HUES64 (cell line): ENCODE measurements around the gene LIMK2.
"Not testable (repeated sequence)": the region's sequence is repeated elsewhere in the genome, so short reads cannot be mapped to it uniquely, and the experiment has no call there.

Experiments used
- H3K27ac ChIP-seq: 2 replicates; pipeline ENCODE4 v1.7.0; 2013; ENCODE audit warnings: low read depth, low read length, inconsistent platforms
- H3K27me3 ChIP-seq: 2 replicates; pipeline ENCODE4 v1.6.1; 2013; ENCODE audit warnings: mild to moderate bottlenecking, low read length; ENCODE audit not compliant: insufficient read depth
- H3K36me3 ChIP-seq: 2 replicates; pipeline ENCODE4 v1.6.1; 2013; ENCODE audit warnings: mild to moderate bottlenecking, low read length; ENCODE audit not compliant: insufficient read depth
- H3K4me1 ChIP-seq: 2 replicates; pipeline ENCODE4 v1.6.1; 2013; ENCODE audit warnings: mild to moderate bottlenecking, low read length, moderate library complexity; ENCODE audit not compliant: insufficient read depth
- H3K4me3 ChIP-seq: 2 replicates; pipeline ENCODE4 v1.5.1; 2013; ENCODE audit warnings: mild to moderate bottlenecking, low read length, moderate library complexity
- H3K9ac ChIP-seq: 2 replicates; pipeline ENCODE4 v1.6.1; 2013; ENCODE audit warnings: mild to moderate bottlenecking, low read depth, low read length
- H3K9me3 ChIP-seq: 2 replicates; pipeline ENCODE4 v1.6.1; 2013; ENCODE audit warnings: low read depth, low read length; ENCODE audit not compliant: insufficient read depth
- WGBS: fragments of 150-250, 120-280 bp; methylation state at CpG from one replicate; pipeline ENCODE4 v1.1.7; 2013; ENCODE audit warnings: missing lambda C conversion rate; 5-methylcytosine and 5-hydroxymethylcytosine counted together

LIMK2 gene

DNA sequence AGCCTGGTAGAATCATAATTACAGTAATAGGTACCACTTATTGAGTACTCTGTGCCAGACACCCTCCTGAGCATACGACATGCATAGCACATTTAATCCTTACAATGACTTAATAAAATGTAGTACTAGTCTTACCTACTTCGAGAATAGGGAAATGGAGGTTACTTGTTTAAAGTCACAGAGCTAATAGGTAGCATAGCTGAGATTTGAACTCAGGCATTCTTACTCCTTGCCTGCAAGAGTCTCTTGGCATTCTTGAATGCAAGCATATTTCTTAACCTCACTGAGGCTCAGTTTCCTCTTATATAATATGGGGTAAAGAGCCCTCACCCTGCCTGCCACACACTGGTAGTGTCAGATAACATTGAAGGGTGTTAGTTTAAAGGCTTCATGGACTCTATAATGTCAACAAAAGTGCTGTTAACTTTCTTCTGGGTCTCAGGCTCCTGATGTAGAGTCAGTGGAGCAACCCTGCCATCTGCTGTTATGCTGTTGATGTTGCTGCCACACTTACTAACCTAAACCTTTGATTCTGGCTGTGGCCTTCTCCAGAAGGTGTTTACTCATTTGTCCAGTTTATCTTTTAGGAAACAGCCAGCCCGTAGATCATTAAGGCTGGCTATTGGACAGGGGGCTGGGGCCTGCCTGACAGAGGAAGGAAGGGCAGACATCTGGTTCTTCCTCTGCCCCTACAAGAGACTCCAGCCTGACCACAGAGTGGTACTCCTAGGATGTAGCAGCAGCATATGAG lies 18.9 kb downstream of the LIMK2 start:
- no peak overlapping the region for H3K4me3 ChIP-seq
- H3K36me3 ChIP-seq: peaks cover 25% of the 10 kb centered on the region
- no peaks in the 10 kb centered on the region for H3K9me3 ChIP-seq
- no peak overlapping the region for H3K27ac ChIP-seq
- peaks cover 12% of the 10 kb centered on the region; the same call in 1 of the 2 replicates for H3K4me1 ChIP-seq
- 91% methylated on average over 2 of the region's 3 CpGs for WGBS
- H3K27me3 ChIP-seq: no peaks in the 10 kb centered on the region
- no peak overlapping the region for H3K9ac ChIP-seq

DNA sequence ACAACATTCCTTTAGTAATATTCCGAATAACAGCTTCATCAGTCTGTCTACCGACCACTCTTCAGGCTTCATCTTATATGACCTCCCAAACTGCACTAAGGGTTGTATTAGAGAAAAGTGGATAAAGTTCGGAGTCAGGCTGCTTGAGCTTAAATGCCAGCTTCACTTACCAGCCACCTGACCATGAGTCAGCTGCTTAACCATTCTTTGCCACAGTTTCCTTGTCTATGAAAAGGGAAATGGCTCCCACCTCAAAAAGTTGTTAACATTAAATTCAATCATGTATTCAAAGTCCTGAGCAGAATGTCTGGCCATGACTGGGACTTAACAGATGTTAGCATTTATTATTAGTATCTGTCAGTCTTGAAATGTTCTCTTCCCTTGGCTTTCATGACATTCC lies 20.9 kb downstream of the LIMK2 start:
- Histone ChIP-seq H3K27me3 (no peaks in the 10 kb centered on the region), H3K4me3 (no peak overlapping the region), H3K9ac (no peak overlapping the region), H3K36me3 (peaks cover 10% of the 10 kb centered on the region), H3K9me3 (no peaks in the 10 kb centered on the region), H3K4me1 (peaks cover 12% of the 10 kb centered on the region; the same call in 1 of the 2 replicates), H3K27ac (no peak overlapping the region)
- 96% methylated on average over 3 of the region's 3 CpGs for WGBS

GRCh38 chr22:31235081-31235480 lies 23.0 kb downstream of the LIMK2 start:
- Histone ChIP-seq H3K27ac (no peak overlapping the region), H3K4me3 (no peak overlapping the region), H3K4me1 (no peaks in the 10 kb centered on the region; the same call in 1 of the 2 replicates), H3K9ac (no peak overlapping the region), H3K27me3 (no peaks in the 10 kb centered on the region), H3K9me3 (no peaks in the 10 kb centered on the region), H3K36me3 (peaks cover 2% of the 10 kb centered on the region)
- WGBS: 71% methylated on average over 3 of the region's 3 CpGs

DNA sequence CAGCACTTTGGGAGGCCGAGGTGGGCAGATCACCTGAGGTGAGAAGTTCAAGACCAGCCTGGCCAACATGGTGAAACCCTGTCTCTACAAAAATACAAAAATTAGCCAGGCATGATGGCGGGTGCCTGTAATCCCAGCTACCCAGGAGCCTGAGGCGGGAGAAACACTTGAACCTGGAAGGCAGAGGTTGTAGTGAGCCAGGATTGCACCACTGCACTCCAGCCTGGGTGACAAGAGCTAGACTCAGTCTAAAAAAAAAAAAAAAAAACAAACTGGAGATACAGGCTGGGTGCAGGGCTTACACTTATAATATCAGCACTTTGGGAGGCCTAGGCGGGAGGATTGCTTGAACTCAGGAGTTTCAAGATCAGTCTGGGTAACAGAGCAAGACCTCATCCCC lies 23.9 kb downstream of the LIMK2 start:
- not testable (repeated sequence) for H3K9ac ChIP-seq, H3K27me3 ChIP-seq, H3K36me3 ChIP-seq, H3K27ac ChIP-seq, H3K4me1 ChIP-seq, H3K9me3 ChIP-seq, H3K4me3 ChIP-seq
- 95% methylated on average over 4 of the region's 4 CpGs for WGBS

DNA sequence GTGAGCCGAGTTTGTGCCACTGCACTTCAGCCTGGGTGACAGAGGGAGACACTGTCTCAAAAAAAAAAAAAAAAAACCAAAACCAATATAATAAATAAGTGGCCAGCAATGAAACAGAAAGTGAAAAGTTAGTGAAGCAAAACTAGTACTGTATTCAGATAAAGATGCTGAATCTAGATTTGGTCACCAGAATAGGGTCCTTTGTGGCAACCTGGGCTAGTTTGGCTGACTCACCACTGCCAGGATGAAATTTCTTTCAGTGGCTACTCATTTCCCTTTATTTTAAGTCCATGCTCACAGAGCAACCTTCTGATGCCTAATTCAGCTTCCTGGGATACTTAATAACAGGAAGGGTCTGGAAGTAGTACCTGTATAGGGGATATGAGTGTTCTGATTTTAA lies 26.0 kb downstream of the LIMK2 start:
- 83% methylated on average over 1 of the region's 1 CpG for WGBS

GRCh38 chr22:31239771-31240370 lies 27.8 kb downstream of the LIMK2 start:
- H3K4me3 ChIP-seq: no peak overlapping the region
- H3K36me3 ChIP-seq: peaks cover 8% of the 10 kb centered on the region; the same call in 1 of the 2 replicates
- H3K4me1 ChIP-seq: peaks cover 28% of the 10 kb centered on the region
- H3K27ac ChIP-seq: no peak overlapping the region
- no peaks in the 10 kb centered on the region for H3K27me3 ChIP-seq
- no peak overlapping the region for H3K9ac ChIP-seq
- no peaks in the 10 kb centered on the region for H3K9me3 ChIP-seq
- WGBS: 87% methylated on average over 4 of the region's 6 CpGs

More for the DNA sequence above, 26.0 kb downstream of the LIMK2 start:
- Histone ChIP-seq H3K4me3 (no peak overlapping the region), H3K27me3 (no peaks in the 10 kb centered on the region), H3K9me3 (no peaks in the 10 kb centered on the region), H3K9ac (no peak overlapping the region), H3K27ac (no peak overlapping the region), H3K4me1 (peaks cover 13% of the 10 kb centered on the region; the same call in 1 of the 2 replicates), H3K36me3 (peaks cover 8% of the 10 kb centered on the region; the same call in 1 of the 2 replicates)

GRCh38 chr22:31241200-31241599 lies 29.1 kb downstream of the LIMK2 start:
- H3K4me1 ChIP-seq: peaks cover 30% of the 10 kb centered on the region
- H3K36me3 ChIP-seq: peaks cover 8% of the 10 kb centered on the region; the same call in 1 of the 2 replicates
- H3K4me3 ChIP-seq: no peak overlapping the region
- peak overlapping the region; percentile 22; the same call in 1 of the 2 replicates for H3K27ac ChIP-seq
- no peaks in the 10 kb centered on the region for H3K9me3 ChIP-seq
- WGBS: 61% methylated on average over 1 of the region's 1 CpG
- no peaks in the 10 kb centered on the region for H3K27me3 ChIP-seq
- no peak overlapping the region for H3K9ac ChIP-seq

DNA sequence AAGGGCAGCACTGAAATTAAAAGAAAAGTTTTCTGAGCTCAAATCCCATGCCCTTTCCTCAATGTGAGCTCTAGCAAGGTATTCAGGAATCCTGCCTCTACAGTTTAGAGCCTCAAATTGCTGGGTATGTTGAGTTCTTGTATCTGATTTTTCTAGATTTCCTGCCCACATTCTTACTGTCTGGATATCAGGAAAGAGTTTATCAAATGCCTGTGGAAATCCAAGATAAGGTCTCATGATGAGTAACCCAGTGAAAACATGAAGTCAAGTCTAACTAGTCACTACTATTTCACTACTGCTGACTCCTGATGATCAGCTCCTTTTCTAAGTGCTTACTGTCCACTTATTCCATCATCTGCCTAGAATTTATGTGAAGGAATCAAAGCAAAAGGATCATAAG lies 29.8 kb downstream of the LIMK2 start:
- H3K27me3 ChIP-seq: no peaks in the 10 kb centered on the region
- H3K4me1 ChIP-seq: peaks cover 30% of the 10 kb centered on the region
- H3K27ac ChIP-seq: no peak overlapping the region
- no peak overlapping the region for H3K9ac ChIP-seq
- H3K9me3 ChIP-seq: no peaks in the 10 kb centered on the region
- H3K36me3 ChIP-seq: peaks cover 8% of the 10 kb centered on the region; the same call in 1 of the 2 replicates
- no peak overlapping the region for H3K4me3 ChIP-seq

GRCh38 chr22:31243339-31244045 lies 31.4 kb downstream of the LIMK2 start:
- Histone ChIP-seq H3K9me3 (no peaks in the 10 kb centered on the region), H3K27ac (peak overlapping the region; percentile 75), H3K4me1 (peaks cover 43% of the 10 kb centered on the region), H3K27me3 (no peaks in the 10 kb centered on the region), H3K9ac (peak overlapping the region; percentile 57; the same call in 1 of the 2 replicates), H3K4me3 (no peak overlapping the region; the same call in 1 of the 2 replicates), H3K36me3 (peaks cover 8% of the 10 kb centered on the region; the same call in 1 of the 2 replicates)
- WGBS: 86% methylated on average over 5 of the region's 5 CpGs

DNA sequence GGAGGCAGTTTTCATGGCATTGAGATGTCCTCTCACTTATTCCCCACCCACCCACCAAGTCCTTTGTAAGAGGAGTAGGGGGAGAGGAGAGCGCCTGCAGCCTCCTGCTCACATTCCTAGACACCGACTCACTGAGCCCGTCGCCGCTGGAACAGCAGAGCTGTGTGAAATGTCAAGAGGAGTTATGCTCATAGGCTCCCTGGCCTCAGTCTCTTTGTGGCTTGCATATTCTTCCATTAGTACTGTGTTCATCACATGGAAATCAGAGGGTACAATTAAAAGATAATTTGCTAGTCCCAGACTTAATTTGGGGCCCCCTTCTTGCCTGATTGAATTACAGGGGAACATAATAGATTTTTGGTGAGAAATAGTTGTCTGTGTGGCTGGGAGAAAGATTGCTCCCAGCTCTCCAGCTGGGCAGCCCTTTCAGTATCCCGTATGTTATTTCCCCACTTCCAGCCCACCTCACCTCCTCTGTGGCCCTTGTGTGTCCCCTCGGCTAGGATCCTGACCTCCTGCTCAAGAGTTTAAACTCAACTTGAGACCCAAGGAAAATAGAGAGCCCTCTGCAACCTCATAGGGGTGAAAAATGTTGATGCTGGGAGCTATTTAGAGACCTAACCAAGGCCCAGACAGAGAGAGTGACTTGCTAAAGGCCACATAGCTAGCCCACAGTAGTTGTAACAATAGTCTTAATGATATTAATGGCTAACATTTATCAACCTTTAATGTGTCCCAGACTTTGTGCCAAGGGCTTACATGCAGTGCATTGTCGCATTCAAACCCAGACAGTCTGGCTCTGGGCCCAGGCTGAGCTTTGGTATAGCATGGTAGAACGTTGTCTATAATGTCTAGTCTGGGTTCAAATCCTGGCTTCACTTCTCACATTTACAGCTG lies 32.2 kb downstream of the LIMK2 start:
- H3K4me3 ChIP-seq: peak overlapping the region; percentile 15; the same call in 1 of the 2 replicates
- 55% methylated on average over 8 of the region's 9 CpGs for WGBS
- H3K27me3 ChIP-seq: no peaks in the 10 kb centered on the region
- no peaks in the 10 kb centered on the region for H3K9me3 ChIP-seq
- H3K27ac ChIP-seq: peak overlapping the region; percentile 78
- peaks cover 48% of the 10 kb centered on the region for H3K4me1 ChIP-seq
- peak overlapping the region; percentile 57; the same call in 1 of the 2 replicates for H3K9ac ChIP-seq
- H3K36me3 ChIP-seq: peaks cover 8% of the 10 kb centered on the region; the same call in 1 of the 2 replicates
